ENCODE measurements around the gene KRT77.
"Not testable (repeated sequence)": the region's sequence is repeated elsewhere in the genome, so short reads cannot be mapped to it uniquely, and the experiment has no call there.

KRT77 gene

DNA sequence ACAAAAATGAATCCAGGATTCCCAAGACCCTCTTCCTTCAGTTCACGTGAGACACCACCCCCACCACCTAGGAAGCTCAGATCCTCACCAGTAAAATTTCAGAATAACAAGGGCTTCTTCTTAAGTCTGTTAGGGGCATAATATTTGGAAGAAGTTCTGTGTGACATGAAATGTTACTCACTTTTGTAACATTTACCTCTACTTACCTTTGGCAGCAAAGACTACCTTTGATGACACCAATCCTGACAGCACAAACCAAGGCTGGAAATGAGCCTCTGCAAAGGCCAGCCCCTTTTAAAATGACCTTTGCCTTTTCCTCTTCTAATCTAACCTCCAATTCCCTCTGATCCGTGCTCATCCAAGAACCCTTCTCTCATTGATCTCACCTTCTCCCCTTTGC lies 19.4 kb upstream of the KRT77 start:
- DNase-seq (ENCODE audit: low spot score), result no peak

DNA sequence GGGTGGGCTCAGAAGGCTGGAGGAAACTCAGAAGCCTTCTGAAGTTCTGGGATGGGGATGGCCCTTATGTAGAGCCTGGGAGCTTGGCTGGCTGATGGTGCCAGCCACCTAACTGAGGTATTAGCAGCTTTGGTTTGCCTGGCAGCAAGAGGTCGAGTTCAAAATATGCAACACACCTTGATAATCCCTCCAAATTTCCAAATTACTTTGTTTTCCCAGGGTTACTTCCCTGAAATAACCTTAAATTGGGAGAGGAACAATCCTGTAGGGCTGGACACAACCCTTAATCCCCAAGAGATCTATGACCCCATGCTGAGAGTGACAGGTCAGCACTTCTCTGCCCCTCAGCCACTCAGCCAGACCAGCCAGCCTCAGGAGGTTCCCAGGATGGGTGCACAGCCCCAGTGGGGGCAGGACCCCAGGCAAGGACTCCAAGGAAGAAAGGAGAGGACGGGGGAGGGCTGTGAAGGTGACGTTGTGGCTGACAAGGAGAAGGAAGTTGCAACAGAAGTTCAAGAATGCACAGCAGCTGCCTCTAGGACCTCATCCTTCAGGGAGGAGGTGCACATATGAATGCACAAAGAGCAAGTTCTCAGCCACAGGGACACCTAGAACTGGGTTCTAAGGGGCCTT lies 18.6 kb upstream of the KRT77 start:
- no peak for DNase-seq (ENCODE audit: low spot score)

DNA sequence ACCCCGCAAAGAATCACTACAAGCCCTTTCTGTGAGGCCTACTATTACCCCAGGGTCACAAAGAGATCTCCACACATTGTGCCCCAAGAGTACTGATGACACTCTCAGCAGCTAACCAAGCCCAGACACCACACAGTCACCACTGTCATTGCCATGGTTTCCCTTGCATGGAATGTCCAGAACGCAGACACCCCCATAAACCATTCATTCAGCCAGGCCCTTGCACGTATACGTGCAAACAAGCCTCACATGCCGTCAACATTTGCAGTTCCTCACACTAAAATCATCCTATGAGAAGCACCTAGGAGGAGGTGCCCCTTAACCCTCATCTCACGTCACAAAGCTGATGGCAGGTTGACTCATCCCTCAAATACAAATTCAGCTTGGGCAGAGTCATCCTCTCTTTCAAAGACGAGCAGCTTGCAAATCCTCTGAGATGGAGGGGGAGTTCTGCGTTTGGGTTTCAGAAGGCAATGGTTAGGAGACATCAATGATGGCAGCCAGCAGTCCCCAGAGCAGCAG lies 17.1 kb upstream of the KRT77 start:
- DNase-seq (ENCODE audit: low spot score), result no peak

DNA sequence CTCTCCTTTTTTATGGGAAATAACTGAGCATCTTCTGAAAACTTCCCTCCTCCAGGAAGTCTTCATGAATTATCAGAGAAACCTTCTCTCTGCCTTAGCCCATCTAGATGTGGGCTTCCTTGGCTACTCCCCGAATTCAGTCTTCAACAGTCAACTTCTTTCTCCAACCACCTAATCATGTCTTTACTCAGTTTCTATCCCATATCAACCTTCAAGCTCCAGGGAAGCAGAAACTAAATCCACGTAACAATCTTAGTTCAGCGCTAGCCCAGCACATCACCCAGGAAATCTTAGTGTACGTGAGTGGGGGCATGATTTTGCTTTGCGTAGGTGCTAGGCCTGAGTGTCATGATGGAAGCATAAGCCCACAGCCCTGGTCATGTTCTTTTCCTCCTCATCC lies 12.7 kb upstream of the KRT77 start:
- DNase-seq (ENCODE audit: low spot score), result no peak

DNA sequence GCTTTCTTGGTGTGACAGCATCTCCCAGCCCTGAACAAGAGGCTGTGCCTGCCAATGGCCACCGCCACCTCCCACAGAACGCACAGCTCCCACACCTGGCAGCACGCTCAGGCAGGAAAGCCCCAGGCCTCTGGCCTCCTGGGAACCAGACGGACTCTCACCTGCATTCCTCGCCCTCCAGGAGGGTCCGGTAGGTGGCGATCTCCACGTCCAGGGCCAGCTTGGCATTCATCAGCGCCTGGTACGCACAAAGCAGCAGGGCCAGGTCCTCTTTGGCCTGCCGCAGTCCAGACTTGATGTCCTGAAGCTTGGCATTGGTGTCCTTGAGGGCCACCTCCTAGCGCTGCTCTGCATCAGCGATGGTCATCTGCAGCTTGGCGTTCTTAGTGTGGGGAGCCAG lies 12.1 kb upstream of the KRT77 start:
- no peak for DNase-seq (ENCODE audit: low spot score)

DNA sequence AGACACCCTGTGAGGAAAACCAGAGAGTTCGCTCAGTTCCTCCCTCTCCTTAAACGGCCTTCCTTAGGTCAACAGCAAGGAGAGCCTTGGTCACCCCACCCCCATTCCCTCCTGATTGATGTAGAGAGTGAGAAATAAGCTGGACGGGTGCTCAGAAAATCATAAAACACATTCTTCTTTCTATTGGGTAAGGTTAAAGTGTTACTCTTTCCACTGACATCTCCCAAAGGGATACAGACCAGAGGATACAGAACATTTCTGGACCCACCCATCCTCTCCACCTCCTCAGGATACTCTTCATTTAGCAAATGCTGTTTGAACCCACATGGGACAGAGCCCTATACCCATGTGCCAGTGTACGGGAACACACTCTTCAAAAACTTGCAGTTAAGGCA lies 11.6 kb upstream of the KRT77 start:
- no peak for DNase-seq (ENCODE audit: low spot score)

GRCh38 chr12:52713960-52714886 lies 10.9 kb upstream of the KRT77 start:
- no peak for DNase-seq (ENCODE audit: low spot score)

DNA sequence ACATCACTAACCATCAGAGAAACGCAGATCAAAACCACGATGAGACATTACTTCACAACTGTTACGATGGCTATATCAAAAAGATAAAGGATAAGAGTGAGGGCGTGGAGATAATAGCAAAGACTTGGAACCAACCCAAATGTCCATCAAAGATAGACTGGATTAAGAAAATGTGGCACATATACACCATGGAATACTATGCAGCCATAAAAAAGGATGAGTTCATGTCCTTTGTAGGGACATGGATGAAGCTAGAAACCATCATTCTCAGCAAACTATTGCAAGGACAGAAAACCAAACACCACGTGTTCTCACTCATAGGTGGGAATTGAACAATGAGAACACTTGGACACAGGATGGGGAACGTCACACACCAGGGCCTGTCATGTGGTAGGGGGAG lies 8.8 kb upstream of the KRT77 start:
- not testable (repeated sequence) for DNase-seq (ENCODE audit: low spot score)

- no peak for DNase-seq (ENCODE audit: low spot score)
Measured at GRCh38 chr12:52710730-52711129, 7.4 kb upstream of the KRT77 start.

- no peak for DNase-seq (ENCODE audit: low spot score)
Measured at GRCh38 chr12:52708010-52708409, 4.7 kb upstream of the KRT77 start.

DNA sequence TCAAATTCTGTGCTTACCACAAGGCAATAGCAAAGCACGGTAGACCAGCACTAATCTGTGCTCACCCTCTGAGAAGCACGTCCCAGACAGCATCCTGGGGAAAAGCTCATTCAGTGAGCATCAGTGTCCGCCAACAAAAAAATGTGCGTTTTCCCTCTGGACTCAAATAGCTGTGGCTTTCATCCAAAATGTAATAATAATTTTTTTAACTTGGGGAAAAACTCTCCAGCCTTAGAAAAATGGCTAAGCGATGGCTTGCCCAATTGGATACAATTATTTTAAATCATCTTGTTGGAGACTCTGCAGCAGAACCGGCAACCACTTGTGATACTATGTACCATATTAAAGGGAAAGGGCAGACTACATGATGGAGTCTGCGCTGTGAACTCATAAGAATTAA lies 1.1 kb upstream of the KRT77 start:
- no peak for DNase-seq (ENCODE audit: low spot score)

GRCh38 chr12:52703878-52704277 lies 554 bp upstream of the KRT77 start:
- DNase-seq (ENCODE audit: low spot score), result no peak

DNA sequence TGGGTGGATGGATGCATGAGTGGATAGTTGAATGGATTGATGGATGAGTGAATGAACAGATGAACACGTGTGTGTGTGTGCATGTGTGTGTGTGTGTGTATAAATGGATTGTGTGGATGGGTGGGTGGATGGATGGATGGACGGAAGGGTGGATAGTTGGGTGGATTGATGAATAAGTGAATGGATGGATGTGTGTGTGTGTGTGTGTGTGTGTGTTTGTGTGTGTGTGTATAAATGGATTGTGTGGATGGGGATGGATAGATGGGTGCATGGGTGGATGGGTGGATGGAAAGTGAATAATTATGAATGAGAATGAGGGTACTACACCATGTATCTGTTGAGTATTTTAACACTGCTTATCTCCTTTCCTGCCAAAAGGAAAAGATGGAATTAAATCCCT lies 986 bp downstream of the KRT77 start:
- DNase-seq (ENCODE audit: low spot score), result no peak

- no peak for DNase-seq (ENCODE audit: low spot score)
Measured at GRCh38 chr12:52701281-52701680, 2.0 kb downstream of the KRT77 start.

- no peak for DNase-seq (ENCODE audit: low spot score)
Measured at GRCh38 chr12:52699960-52700359, 3.4 kb downstream of the KRT77 start.

GRCh38 chr12:52699373-52699772 lies 4.0 kb downstream of the KRT77 start:
- no peak for DNase-seq (ENCODE audit: low spot score)

GRCh38 chr12:52698651-52699340 lies 4.5 kb downstream of the KRT77 start:
- DNase-seq (ENCODE audit: low spot score), result no peak

DNA sequence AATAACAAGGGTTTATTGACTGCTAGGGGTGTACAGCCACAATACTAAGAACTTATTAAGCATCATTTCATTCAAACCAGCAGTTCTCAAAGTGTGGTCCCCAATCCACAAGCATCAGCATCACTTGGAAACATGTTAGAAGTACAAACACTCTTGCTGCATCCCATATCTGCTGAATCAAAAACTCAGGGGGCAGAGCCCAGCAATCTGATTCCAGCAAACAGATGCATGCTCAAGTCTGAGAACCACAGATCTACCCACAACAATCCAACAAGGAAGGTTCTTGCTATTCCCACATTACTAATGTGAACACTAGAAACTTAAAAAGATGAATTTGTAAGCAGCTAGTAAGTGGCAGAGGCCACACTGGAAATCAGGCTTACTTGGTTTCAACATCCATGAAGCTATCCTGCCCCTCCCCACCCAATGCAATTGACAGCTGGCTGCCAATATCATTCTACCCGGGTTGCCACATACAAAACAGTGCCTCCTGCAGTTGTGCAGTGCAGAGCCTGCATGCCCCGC lies 6.2 kb downstream of the KRT77 start:
- DNase-seq (ENCODE audit: low spot score), result no peak

DNA sequence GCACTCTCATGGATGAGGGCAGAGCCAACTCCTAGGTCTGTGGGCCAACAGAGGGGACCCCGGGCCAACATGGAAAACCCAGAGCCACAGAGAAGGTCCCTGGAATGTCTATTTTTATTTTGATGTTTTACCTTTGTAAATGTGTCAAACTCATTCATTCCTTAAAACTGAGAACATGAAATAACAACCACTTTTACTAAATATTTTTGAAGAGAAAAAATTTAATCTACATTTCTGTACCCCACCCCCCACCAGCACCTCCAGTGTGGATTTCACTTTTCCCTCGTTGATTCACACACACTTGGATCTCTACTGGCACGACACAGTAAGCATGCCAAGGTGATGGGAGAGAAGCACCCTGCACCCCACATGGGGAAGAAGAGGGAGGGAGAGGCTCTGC lies 6.7 kb downstream of the KRT77 start:
- no peak for DNase-seq (ENCODE audit: low spot score)

DNA sequence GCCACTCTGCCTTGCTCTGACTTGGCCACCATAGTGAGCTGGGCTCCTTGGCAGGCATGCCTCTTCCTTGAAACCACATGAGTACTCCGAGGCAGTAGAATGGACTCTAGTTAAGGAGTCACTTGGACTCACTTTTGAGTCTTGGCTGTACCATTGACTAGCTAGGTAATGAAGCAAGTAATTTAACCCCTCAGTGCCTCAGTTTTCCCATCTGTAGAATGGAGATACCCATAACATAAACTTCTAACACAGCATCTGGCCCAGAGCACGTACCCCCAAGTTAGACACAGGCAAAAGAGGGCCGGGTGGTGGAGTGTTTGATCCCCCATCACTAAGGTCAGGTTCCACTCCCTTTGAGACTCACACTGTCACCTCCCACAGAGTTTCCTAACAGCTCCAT lies 8.3 kb downstream of the KRT77 start:
- no peak for DNase-seq (ENCODE audit: low spot score)

DNA sequence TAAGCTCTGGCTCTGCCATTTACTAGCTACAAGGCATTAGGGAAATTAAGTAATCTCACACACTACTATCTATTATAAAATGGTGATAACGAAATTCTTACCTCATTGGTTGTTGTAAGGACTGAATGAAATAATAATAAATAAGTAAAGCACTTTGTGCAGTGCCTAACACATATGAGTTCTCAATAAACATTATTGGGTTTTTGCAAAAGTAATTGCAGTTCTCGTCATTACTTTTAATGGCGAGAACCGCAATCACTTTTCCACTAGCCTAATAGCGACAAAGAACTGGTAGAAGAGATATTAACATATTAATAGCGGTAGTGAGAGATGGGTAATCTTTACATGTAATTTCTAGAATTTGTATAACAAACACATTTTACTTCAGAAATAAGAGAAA lies 9.2 kb downstream of the KRT77 start:
- DNase-seq (ENCODE audit: low spot score), result no peak

GRCh38 chr12:52693261-52693660 lies 10.1 kb downstream of the KRT77 start:
- no peak for DNase-seq (ENCODE audit: low spot score)

DNA sequence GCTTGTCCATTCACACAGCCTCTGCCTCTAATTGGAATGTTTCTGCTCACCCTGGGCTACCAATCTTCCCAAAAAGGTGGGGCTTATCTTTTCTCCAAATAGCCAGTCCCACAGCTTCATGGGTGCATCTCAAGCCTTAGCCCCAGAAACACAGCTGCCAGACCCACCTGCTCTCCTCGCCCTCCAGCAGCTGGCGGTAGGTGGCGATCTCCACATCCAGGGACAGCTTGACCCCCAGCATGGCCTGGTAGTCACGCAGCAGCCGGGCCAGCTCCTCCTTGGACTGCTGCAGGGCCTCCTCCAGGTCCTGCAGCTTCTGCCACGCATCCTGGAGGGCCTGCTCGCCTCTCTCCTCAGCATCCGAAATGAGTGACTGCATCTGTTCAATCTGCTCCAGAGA lies 11.1 kb downstream of the KRT77 start:
- DNase-seq (ENCODE audit: low spot score), result no peak
